PC-9 (cell line): Measurements from ENCODE around the gene ACAD10. TPM values are rescaled to one million over a fixed set of nuclear protein-coding genes. Genes with fewer than 3 reads are reported as not detected.

Source experiments
- BruUV-seq: library from RNA; stranded (reverse); fragments of 400-500 nt; replicated peaks from 2 replicates; lab custom pipeline; 2021; lab: Mats Ljungman, UMichigan
- CTCF ChIA-PET: fragments of 300-600 bp; sonication (Branson Sonifier 250); formaldehyde crosslinking; loops from one replicate; lab custom pipeline; 2022; ENCODE audit warnings: antibody characterized with exemption; lab: Charles Lee
- POLR2A ChIA-PET: fragments of 300-600 bp; sonication (Branson Sonifier 250); formaldehyde crosslinking; loops from one replicate; lab custom pipeline; 2022; ENCODE audit warnings: antibody characterized with exemption; ENCODE audit not compliant: unreplicated experiment; lab: Charles Lee
- DNase-seq, 2 experiments: peaks; one replicate each; pipeline versions ENCODE4 v3.0.0 to v3.0.0-alpha.2; 2015 to 2022; ENCODE audit warnings: mixed read lengths in 1 of 2
- H2AFZ ChIP-seq: fragments of 200-600 bp; sonication (generic); 2 replicates; pipeline ENCODE4 v1.8.1; 2017; ENCODE audit warnings: antibody characterized with exemption
- H3F3A ChIP-seq: fragments of 200-600 bp; sonication (generic); 2 replicates; pipeline ENCODE4 v1.8.1; 2017; ENCODE audit warnings: antibody characterized with exemption, mild to moderate bottlenecking, low read depth; ENCODE audit not compliant: insufficient read depth
- H3K27ac ChIP-seq: fragments of 200-600 bp; sonication (generic); 2 replicates; pipeline ENCODE4 v1.6.1; 2016; ENCODE audit warnings: mixed run types
- H3K27me3 ChIP-seq: fragments of 200-600 bp; sonication (generic); 2 replicates; pipeline ENCODE4 v1.6.1; 2016; ENCODE audit warnings: low read depth, mixed run types; ENCODE audit not compliant: insufficient read depth
- H3K36me3 ChIP-seq: fragments of 200-600 bp; sonication (generic); 2 replicates; pipeline ENCODE4 v1.6.1; 2016; ENCODE audit warnings: low read depth, mixed run types
- H3K4me1 ChIP-seq: fragments of 200-600 bp; sonication (generic); replicated peaks from 2 replicates; pipeline ENCODE4 v1.6.1; 2016; ENCODE audit warnings: mixed run types; ENCODE audit not compliant: insufficient read depth
- H3K4me2 ChIP-seq: fragments of 200-600 bp; sonication (generic); 2 replicates; pipeline ENCODE4 v1.6.1; 2017; ENCODE audit warnings: mixed run types
- H3K4me3 ChIP-seq: fragments of 200-600 bp; sonication (generic); 2 replicates; pipeline ENCODE4 v1.6.1; 2016; ENCODE audit warnings: mixed run types
- H3K79me2 ChIP-seq: fragments of 200-600 bp; sonication (generic); 2 replicates; pipeline ENCODE4 v1.6.1; 2017; ENCODE audit warnings: low read depth, mixed run types
- H3K9me2 ChIP-seq: fragments of 200-600 bp; sonication (generic); 2 replicates; pipeline ENCODE4 v1.8.1; 2017; ENCODE audit warnings: mild to moderate bottlenecking; ENCODE audit not compliant: insufficient read depth
- H3K9me3 ChIP-seq: fragments of 200-600 bp; sonication (generic); 2 replicates; pipeline ENCODE4 v1.8.1; 2016; ENCODE audit warnings: low read depth; ENCODE audit not compliant: insufficient read depth
- H4K20me1 ChIP-seq: fragments of 200-600 bp; sonication (generic); 2 replicates; pipeline ENCODE4 v1.8.1; 2017; ENCODE audit not compliant: insufficient read depth
- EZH2 ChIP-seq: fragments of 200-600 bp; sonication (generic); IDR thresholded peaks from 2 replicates; pipeline ENCODE4 v1.8.0; 2017; ENCODE audit warnings: antibody characterized with exemption, low read depth
- intact Hi-C: fragments of 100-400 bp; cut with micrococcal nuclease; formaldehyde crosslinking; loops from one replicate; pipeline ENCODE4 v1.10.0; 2022; ENCODE audit not compliant: unreplicated experiment
- total RNA-seq: library from RNA; stranded (reverse); gene quantifications from 2 replicates; pipeline ENCODE4 v1.2.3, GENCODE V29; 2021
- TF ChIP-seq, protein P1 (sequence below): fragments of 200-600 bp; sonication (generic); conservative IDR thresholded peaks from 2 replicates; pipeline ENCODE4 v1.6.1; 2017; ENCODE audit warnings: mixed run types, antibody characterized with exemption, mild to moderate bottlenecking, moderate library complexity

ACAD10 gene
- total RNA-seq, 1 experiment from 2014 or later: 30.3 TPM

DNA sequence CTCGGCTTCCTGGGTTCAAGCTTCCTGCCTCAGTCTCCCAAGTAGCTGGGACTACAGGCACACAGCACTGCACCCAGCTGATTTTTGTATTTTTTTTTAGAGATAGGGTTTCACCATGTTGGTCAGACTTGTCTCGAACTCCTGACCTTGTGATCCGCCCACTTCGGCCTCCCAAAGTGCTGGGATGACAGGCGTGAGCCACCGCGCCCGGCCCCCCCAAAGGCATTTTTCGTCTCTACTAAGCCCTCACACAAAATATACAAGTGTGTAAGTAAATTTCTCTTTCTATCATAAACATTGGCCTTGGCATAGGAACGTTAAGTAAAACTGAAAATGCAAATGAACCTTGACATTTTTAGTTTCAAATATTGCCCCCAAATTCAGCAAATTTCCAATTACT is 2.1 kb downstream of the ACAD10 start:
- H3K9me2 ChIP-seq: no peaks in the 10 kb centered on the region
- H3K4me3 ChIP-seq: no peak overlapping the region
- no TSS peak for BruUV-seq
- TF ChIP-seq EZH2: no peak
- TF ChIP-seq, protein P1, sequence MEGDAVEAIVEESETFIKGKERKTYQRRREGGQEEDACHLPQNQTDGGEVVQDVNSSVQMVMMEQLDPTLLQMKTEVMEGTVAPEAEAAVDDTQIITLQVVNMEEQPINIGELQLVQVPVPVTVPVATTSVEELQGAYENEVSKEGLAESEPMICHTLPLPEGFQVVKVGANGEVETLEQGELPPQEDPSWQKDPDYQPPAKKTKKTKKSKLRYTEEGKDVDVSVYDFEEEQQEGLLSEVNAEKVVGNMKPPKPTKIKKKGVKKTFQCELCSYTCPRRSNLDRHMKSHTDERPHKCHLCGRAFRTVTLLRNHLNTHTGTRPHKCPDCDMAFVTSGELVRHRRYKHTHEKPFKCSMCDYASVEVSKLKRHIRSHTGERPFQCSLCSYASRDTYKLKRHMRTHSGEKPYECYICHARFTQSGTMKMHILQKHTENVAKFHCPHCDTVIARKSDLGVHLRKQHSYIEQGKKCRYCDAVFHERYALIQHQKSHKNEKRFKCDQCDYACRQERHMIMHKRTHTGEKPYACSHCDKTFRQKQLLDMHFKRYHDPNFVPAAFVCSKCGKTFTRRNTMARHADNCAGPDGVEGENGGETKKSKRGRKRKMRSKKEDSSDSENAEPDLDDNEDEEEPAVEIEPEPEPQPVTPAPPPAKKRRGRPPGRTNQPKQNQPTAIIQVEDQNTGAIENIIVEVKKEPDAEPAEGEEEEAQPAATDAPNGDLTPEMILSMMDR: no peak
- no peak overlapping the region for H2AFZ ChIP-seq
- no peaks in the 10 kb centered on the region; the same call in none of the 2 replicates for H4K20me1 ChIP-seq
- peaks cover 18% of the 10 kb centered on the region; the same call in 1 of the 2 replicates for H3K4me1 ChIP-seq
- no peak overlapping the region for H3K4me2 ChIP-seq
- ChIA-PET CTCF (no interaction called here), POLR2A (no interaction called here)
- no peaks in the 10 kb centered on the region for H3K27me3 ChIP-seq
- H3K9me3 ChIP-seq: no peaks in the 10 kb centered on the region
- peaks cover 14% of the 10 kb centered on the region; the same call in 1 of the 2 replicates for H3F3A ChIP-seq
- intact Hi-C loops: loop anchor here (2.0 to 5.0 kb wide), 2 partner anchors 125 to 724 kb away; no protein-coding TSS in a partner anchor
- no peak for DNase-seq
- no peak overlapping the region for H3K27ac ChIP-seq
- H3K79me2 ChIP-seq: peaks cover 46% of the 10 kb centered on the region
- H3K36me3 ChIP-seq: no peaks in the 10 kb centered on the region

DNA sequence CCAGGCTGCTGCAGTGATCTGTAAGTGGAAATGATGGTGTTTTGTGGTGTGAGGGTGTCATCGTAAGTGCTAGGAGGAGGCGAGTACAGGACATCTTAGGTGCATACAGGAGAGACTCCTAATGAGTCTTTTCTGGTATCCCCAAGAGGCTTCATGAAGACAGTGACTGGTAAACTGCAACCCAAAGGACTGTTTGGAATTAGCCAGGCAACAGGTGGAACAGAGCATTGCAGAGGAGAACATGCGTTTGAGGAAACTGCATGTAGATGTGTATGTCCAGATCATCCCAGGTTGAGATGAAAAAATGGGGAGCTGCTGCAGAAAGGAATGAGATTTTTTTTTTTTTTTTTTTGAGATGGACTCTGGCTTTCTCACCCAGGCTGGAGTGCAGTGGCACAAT is 5.4 kb downstream of the ACAD10 start:
- Histone ChIP-seq H3K79me2 (peaks cover 15% of the 10 kb centered on the region), H3K4me2 (no peak overlapping the region), H3K27me3 (no peaks in the 10 kb centered on the region), H3K27ac (no peak overlapping the region), H3K4me3 (no peak overlapping the region), H3F3A (peaks cover 8% of the 10 kb centered on the region; the same call in 1 of the 2 replicates), H2AFZ (no peak overlapping the region), H4K20me1 (no peaks in the 10 kb centered on the region), H3K4me1 (peaks cover 8% of the 10 kb centered on the region; the same call in 1 of the 2 replicates), H3K36me3 (no peaks in the 10 kb centered on the region; the same call in 1 of the 2 replicates), H3K9me2 (no peaks in the 10 kb centered on the region), H3K9me3 (no peaks in the 10 kb centered on the region)
- intact Hi-C loops: no loop called here
- CTCF ChIA-PET: no interaction called here
- DNase-seq: no peak
- BruUV-seq: no TSS peak
- no peak for TF ChIP-seq EZH2
- TF ChIP-seq, protein P1: no peak
- POLR2A ChIA-PET: no interaction called here

DNA sequence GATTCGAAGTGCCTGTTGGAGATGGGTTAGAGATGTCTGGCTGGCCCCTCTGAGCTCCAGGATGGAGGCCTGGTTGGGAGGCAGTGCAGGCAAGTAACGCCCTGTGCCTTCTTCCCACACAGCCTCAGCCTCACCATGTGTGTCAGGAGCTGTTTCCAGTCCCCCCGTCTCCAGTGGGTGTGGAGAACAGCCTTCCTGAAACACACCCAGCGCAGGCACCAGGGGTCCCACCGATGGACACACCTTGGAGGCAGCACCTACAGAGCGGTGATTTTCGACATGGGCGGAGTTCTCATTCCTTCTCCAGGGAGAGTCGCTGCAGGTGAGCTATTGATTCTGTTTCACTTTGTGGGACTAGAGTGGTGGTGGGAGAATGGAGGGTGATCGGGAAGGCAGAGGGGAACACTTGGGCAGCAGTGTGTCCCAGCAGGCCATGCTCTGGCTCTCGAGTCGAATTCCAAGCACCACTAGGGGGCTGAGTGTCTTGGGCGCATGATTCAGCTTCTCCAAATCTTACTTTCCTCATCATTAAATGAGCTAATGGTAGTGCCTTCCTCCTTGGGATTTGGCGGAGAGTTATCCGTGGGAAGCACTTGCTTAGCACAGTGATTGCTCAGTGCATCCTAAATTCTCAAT is 6.8 kb downstream of the ACAD10 start:
- no peaks in the 10 kb centered on the region for H3K27me3 ChIP-seq
- ChIA-PET POLR2A (no interaction called here), CTCF (interaction anchor here (0.6 kb wide), 1 partner anchor 424 kb away, joined by 11 read pairs; no protein-coding TSS in a partner anchor)
- no peaks in the 10 kb centered on the region for H4K20me1 ChIP-seq
- no peak overlapping the region for H3K4me2 ChIP-seq
- intact Hi-C loops: no loop called here
- no peaks in the 10 kb centered on the region for H3K4me1 ChIP-seq
- no peak for DNase-seq
- no peaks in the 10 kb centered on the region; the same call in 1 of the 2 replicates for H3K36me3 ChIP-seq
- H3K4me3 ChIP-seq: no peak overlapping the region
- peaks cover 1% of the 10 kb centered on the region; the same call in 1 of the 2 replicates for H3K79me2 ChIP-seq
- BruUV-seq: no TSS peak
- H3F3A ChIP-seq: no peaks in the 10 kb centered on the region
- no peak for TF ChIP-seq EZH2
- TF ChIP-seq, protein P1: 0 out of 2 replicates have a peak, but pooled peaks have one; percentile 30
- H3K27ac ChIP-seq: no peak overlapping the region
- no peaks in the 10 kb centered on the region for H3K9me2 ChIP-seq
- H3K9me3 ChIP-seq: no peaks in the 10 kb centered on the region
- H2AFZ ChIP-seq: no peak overlapping the region
